GM20000 (cell line): ENCODE data around the gene N4BP3.
A peak's percentile ranks its signal among the peaks of the same experiment; 100 is the strongest.

Experiments used
- DNase-seq: peaks from one replicate; pipeline ENCODE4 v3.0.0; 2012; ENCODE audit warnings: low spot score
- TF ChIP-seq, protein P1 (sequence below): IDR thresholded peaks from 2 replicates; pipeline ENCODE4 v1.5.1; 2012; ENCODE audit warnings: mild to moderate bottlenecking, control low read depth; ENCODE audit errors: extremely low read depth, missing control alignments

The N4BP3 gene

DNA sequence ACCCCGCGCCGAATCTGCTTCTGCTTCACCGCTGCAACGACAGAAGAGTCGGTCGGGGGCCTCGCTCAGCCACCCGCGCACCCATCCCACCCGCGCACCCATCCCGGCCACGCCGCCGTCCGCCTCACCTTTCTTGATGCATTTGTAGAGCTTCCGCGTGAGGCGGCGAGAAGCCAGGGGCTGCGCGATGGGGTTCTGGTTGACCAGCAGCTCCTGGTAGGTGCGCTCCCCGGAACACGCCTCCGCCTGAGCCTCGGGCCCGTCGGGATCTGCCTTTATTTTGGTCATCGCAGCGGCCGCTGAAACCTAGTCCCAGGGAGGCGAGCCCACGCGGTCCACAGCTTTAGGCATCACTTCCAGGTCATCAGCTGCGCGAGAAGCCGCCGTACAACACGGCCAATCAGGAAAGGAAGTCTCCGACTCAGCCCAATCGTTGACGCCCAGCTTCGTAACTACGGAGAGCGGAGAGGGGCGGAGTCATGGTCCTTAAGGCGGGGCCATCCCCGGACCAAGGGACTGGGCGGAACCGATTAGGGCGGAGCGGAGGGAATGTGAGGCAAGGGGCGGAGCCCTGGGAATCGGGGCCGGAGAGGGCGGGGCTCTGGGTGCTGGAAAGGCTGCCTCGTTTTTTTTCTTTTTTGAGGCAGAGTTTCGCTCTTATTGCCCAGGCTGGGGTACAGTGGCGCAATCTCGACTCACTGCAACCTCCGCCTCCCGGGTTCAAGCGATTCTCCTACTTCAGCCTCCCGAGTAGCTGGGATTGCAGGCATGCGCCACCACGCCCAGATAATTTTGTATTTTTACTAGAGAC, 40.4 kb downstream of the N4BP3 start, which contains the start of gene NHP2:
TSS of gene NHP2 (minus strand) at position 356 of the 811 bp plus-strand sequence. CDS start at position 288, 68 bp downstream.
- DNase-seq: peak; percentile 97
- TF ChIP-seq, protein P1, sequence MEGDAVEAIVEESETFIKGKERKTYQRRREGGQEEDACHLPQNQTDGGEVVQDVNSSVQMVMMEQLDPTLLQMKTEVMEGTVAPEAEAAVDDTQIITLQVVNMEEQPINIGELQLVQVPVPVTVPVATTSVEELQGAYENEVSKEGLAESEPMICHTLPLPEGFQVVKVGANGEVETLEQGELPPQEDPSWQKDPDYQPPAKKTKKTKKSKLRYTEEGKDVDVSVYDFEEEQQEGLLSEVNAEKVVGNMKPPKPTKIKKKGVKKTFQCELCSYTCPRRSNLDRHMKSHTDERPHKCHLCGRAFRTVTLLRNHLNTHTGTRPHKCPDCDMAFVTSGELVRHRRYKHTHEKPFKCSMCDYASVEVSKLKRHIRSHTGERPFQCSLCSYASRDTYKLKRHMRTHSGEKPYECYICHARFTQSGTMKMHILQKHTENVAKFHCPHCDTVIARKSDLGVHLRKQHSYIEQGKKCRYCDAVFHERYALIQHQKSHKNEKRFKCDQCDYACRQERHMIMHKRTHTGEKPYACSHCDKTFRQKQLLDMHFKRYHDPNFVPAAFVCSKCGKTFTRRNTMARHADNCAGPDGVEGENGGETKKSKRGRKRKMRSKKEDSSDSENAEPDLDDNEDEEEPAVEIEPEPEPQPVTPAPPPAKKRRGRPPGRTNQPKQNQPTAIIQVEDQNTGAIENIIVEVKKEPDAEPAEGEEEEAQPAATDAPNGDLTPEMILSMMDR: no peak

- DNase-seq: no peak
- TF ChIP-seq, protein P1: no peak
These were observed 41.7 kb downstream of the N4BP3 start for GRCh38 chr5:178155065-178155464.

- TF ChIP-seq, protein P1: no peak
- DNase-seq: no peak
These were observed 46.8 kb downstream of the N4BP3 start for GRCh38 chr5:178160176-178160575.

GRCh38 chr5:178162481-178162880, 49.1 kb downstream of the N4BP3 start:
- no peak for DNase-seq
- TF ChIP-seq, protein P1: no peak

DNA sequence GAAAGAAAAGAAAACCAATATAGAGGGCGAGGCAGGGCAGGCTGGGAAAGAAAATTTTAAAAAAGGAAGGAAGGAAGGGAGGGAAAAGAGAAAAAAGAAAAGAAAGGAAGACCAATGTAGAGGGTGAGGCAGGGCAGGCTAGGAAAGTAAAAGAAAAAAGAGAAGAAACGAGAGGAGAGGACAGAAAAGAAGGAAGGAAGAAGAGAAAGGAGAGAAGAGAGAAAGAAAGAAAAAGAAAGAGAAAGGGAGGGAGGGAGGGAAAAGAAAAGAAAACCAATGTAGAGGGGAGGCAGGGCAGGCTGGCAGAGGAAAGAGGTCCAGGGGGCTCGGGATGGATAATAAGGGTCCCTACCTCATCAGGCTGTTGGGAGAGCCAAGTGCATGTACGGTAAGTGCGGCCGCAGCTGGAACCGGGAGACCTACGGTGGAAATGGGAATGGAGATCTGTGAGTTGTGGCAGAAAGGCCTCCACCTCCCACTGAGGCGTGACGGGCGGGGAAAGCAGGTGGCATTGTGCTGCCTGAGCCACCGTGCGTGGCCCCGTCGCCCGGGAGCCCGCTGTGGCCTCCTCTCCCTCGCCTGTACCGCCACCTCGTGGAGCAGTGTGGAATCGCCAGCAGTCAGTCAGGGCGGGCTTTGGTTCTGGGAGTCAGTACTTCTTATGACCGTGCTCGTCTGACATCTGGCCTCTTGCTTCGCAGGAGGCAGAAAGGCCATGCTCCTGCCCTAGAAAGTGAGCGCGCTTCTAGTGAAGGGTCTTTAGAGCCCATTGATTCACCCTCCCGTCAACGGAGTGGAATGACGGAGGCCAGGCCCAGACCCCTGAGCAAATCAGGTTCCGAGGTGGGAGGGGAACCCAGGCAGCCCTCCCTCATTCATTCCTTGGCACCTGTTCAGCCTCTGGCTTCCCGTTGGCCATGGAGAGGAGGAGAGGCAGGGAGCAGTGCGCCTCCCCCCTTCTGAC, 50.7 kb downstream of the N4BP3 start:
- peak; percentile 95 for DNase-seq
- TF ChIP-seq, protein P1: peak; percentile 99

- no peak for DNase-seq
- TF ChIP-seq, protein P1: no peak
These were observed 52.2 kb downstream of the N4BP3 start for GRCh38 chr5:178165581-178165980.
